H1 (cell line): ENCODE measurements around the gene PRKAA2. TPM values are rescaled to one million over a fixed set of nuclear protein-coding genes. Genes with fewer than 3 reads are reported as not detected.

Source experiments
- CHD2 ChIP-seq: IDR thresholded peaks from 2 replicates; pipeline ENCODE4 v1.6.1; 2012; ENCODE audit warnings: low read length, improper control_type of control experiment
- FOSL1 ChIP-seq: IDR thresholded peaks from 2 replicates; pipeline ENCODE4 v1.6.1; 2011; ENCODE audit warnings: mild to moderate bottlenecking, low read depth, low read length, moderate library complexity; ENCODE audit not compliant: insufficient read depth
- polyA plus RNA-seq, 7 experiments: library from polyadenylated mRNA; depleted of rRNA in 3 of 7; stranded (reverse) in 5 of 7; unstranded in 2 of 7; fragments of >200 nt in 5 of 7; fragments of 200-250 nt in 2 of 7; gene quantifications; 1 replicate in 5 of 7; 2 replicates in 1 of 7; 4 replicates in 1 of 7; pipeline versions ENCODE4 v1.2.1 to v1.2.3, GENCODE V29; 2011 to 2013; ENCODE audit warnings: missing spikeins in 2 of 7, mixed read lengths in 2 of 7
- total RNA-seq: library from RNA; stranded (reverse); fragmentation: NEBNext Ultra II Directional; extraction: Animal tissue kit (Norgen Biotek cat#: 25700); gene quantifications from 2 replicates; pipeline ENCODE4 v1.2.1, GENCODE V29; 2021
- TF ChIP-seq, protein P1 (sequence below): IDR thresholded peaks from 2 replicates; pipeline ENCODE4 v1.6.1; 2011; ENCODE audit warnings: low read length, improper control_type of control experiment

Gene PRKAA2
- total and polyA plus RNA-seq, 2 of the 8 experiments (the other 6 are each of a cell fraction or from before 2014, with no cell fraction given): 2.6 to 6.4 TPM

DNA sequence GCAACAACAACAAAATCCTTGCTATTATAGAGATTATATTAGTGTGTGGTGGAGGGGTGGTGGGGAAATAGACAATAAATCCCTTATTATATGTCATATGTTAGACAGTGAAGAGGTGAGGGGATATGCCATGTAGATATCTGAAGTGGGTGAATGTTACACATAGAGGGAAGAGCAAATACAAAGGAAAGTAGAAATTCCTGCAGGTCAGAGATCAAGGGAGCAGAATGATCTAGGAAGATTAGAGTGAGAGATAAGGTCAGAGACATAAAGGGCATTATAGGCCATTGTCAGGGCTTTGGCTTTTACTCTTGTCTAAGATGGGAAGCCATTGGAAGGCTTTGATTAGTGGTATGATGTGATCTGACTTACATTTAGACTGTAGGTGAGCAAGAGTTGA lies 38.5 kb downstream of the PRKAA2 start (continued):
- TF ChIP-seq, protein P1, sequence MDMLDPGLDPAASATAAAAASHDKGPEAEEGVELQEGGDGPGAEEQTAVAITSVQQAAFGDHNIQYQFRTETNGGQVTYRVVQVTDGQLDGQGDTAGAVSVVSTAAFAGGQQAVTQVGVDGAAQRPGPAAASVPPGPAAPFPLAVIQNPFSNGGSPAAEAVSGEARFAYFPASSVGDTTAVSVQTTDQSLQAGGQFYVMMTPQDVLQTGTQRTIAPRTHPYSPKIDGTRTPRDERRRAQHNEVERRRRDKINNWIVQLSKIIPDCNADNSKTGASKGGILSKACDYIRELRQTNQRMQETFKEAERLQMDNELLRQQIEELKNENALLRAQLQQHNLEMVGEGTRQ: no peak
- TF ChIP-seq FOSL1 (no peak), CHD2 (no peak)
